ENCODE data around the gene SIRT2. TPM values are rescaled to one million over a fixed set of nuclear protein-coding genes. Genes with fewer than 3 reads are reported as not detected.

SIRT2 gene
- total RNA-seq, result 40.4 and 50.4 TPM in 2 replicates

GRCh38 chr19:38899447-38900201 is at the start of gene SIRT2, which contains the start of gene NFKBIB:
TSS of gene SIRT2 (minus strand) at chr19:38899618. CDS start at chr19:38899521, 97 bp downstream.
TSS of gene NFKBIB (plus strand) at chr19:38899969. CDS start at chr19:38900033, 64 bp downstream.

DNA sequence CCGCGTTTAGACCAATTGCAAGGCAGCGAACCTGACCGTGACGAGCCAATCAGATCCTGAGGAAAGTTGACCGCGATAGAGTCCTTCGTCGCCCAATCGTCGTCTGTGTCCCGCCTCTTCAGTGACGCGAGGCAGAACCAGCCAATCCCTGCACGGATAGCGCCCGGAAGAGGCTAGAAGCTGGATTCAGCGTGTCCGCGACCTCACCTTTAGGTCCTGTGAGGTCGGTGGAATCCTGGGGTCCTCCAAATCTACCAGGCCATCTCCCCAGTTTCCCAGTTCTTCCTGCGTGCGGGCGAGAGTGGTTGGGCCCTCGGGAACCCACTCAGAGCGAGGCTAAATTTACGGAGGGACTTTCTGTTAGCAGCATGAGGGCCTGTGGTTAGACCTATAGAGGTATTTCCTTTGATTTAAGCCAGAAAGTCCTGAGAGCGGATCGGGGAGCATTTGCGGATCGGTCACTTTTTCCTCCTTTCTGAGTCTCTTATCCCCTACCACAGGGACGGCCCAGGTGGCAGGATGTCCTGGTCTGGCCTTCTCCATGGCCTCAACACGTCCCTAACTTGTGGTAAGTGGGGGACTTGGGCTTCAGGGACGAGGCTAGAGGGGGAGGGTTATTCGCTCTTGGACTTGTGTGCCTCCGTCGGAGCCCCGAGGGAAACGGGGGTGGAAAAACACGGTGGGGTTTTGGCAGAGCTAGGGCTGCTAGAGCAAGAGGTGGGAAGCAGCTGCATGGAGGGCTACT is 31.5 kb upstream of the SIRT2 start, which contains the start of gene MRPS12:
TSS of gene MRPS12 (plus strand) at position 169 of the 745 bp plus-strand sequence. CDS start at position 520, 351 bp downstream.

DNA sequence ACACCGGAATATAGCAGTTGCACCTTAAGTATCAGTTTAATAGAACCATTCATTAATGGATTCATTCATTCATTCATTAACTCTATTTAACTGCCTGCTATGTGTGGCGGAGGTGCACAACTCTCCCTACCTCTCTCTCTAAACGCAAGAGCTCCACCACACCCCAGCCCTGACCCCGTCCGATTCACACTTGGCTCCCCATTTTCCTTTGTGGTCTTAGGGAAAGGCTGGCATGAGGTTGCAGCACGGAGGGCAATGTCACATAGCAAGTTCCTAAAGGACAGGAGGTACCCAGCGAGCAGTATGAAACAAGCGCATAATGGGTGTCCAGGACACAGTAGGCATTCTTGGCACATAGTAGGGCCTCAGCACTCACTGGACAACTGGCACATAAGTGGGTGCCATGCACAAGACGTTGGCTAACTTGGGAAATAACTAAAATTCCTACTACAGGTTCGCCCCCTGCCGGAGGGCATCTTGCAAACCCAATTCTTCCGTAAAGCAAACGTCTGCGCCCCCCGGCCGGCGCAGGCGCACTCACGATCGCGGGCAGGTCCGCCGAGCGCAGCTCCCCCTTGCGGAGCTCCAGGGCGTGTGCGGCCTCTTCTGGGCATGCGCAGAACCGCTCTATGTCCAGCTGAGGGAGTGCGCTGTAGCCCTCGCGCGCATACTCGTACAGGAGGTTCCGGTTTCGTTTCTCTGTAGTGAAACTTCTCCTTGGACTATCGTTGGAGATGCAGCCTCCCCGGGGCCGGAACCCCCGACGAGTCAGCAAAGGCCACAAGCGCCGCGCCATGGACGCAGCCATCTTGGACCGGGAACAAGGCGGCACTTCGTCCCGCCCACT is 30.7 kb upstream of the SIRT2 start, which contains the start of gene SARS2:
TSS of gene SARS2 (minus strand) at position 835 of the 847 bp plus-strand sequence. CDS start at position 808, 27 bp downstream.

GRCh38 chr19:38877781-38878574 is 21.4 kb downstream of the SIRT2 start, which contains the start of gene RINL:
TSS of gene RINL (minus strand) at chr19:38878275. CDS start at chr19:38876742, 1,533 bp downstream.

GRCh38 chr19:38849860-38850435 is 49.5 kb downstream of the SIRT2 start, which contains the start of gene HNRNPL:
TSS of gene HNRNPL (minus strand) at chr19:38849986. CDS start at chr19:38849966, 20 bp downstream.

Other genes starting within 250 kb of the SIRT2 start
- gene CAPN12, start 155.1 kb downstream of the SIRT2 start, total RNA-seq, result not detected in 2 replicates
- 0.50 TPM in 1 of 2 replicates, not detected in the other for gene LGALS7, start 126.1 kb downstream of the SIRT2 start, total RNA-seq
- not detected in 2 replicates for gene LGALS7B, start 110.4 kb downstream of the SIRT2 start, total RNA-seq
- not detected in 2 replicates for gene LGALS4, start 86.7 kb downstream of the SIRT2 start, total RNA-seq
- 9.8 and 10.0 TPM in 2 replicates for gene ECH1, start 67.8 kb downstream of the SIRT2 start, total RNA-seq
- 215 and 236 TPM in 2 replicates for gene HNRNPL, start 49.6 kb downstream of the SIRT2 start, total RNA-seq
- gene RINL, start 21.3 kb downstream of the SIRT2 start, total RNA-seq, result 0.66 and 0.68 TPM in 2 replicates
- 8.0 and 13.3 TPM in 2 replicates for gene NFKBIB, start 351 bp upstream of the SIRT2 start, total RNA-seq
- not detected in 2 replicates for gene CCER2, start 12.6 kb upstream of the SIRT2 start, total RNA-seq
- 7.8 and 8.2 TPM in 2 replicates for gene SARS2, start 31.1 kb upstream of the SIRT2 start, total RNA-seq
- gene MRPS12, start 31.3 kb upstream of the SIRT2 start, total RNA-seq, result 21.0 and 33.7 TPM in 2 replicates
- gene FBXO17, start 76.1 kb upstream of the SIRT2 start, total RNA-seq, result 11.0 and 15.3 TPM in 2 replicates
- gene FBXO27, start 132.9 kb upstream of the SIRT2 start, total RNA-seq, result 1.2 and 1.8 TPM in 2 replicates
- gene ACP7, start 184.8 kb upstream of the SIRT2 start, total RNA-seq, result 0.12 TPM in 1 of 2 replicates, not detected in the other
- 3.7 and 4.7 TPM in 2 replicates for gene PAK4, start 226.2 kb upstream of the SIRT2 start, total RNA-seq